GM19193 (cell line): ENCODE results near the gene CHMP6.

Experiments
- POLR2A ChIP-seq: IDR thresholded peaks from 4 replicates; pipeline ENCODE4 v1.6.1; 2011; ENCODE audit not compliant: insufficient read depth, insufficient read length; ENCODE audit errors: extremely low read depth

The CHMP6 gene

DNA sequence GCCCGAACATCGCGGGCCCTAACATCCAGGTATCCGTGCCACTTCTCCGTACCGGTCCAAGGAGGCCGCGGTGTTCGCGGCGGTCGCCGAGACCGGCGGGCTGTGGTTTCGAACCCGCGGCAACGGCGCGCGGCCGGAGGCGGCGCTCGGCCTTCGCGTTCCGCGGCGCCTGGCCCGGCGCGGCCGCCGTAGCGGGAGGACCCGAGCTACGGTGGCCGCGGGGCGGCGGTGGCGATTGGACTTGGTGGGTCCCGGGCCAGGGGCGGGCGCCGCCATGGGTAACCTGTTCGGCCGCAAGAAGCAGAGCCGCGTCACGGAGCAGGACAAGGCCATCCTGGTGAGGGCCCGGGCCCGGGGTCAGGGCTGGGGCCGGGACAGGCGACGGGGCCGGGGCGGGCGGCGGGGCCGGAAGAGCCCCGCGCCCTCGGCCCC, at the start of gene CHMP6:
CHMP6 (plus strand) TSS at position 197 of the 432 bp plus-strand sequence; CDS start at position 275, 78 bp downstream.
- peak; percentile 62 for TF ChIP-seq POLR2A

DNA sequence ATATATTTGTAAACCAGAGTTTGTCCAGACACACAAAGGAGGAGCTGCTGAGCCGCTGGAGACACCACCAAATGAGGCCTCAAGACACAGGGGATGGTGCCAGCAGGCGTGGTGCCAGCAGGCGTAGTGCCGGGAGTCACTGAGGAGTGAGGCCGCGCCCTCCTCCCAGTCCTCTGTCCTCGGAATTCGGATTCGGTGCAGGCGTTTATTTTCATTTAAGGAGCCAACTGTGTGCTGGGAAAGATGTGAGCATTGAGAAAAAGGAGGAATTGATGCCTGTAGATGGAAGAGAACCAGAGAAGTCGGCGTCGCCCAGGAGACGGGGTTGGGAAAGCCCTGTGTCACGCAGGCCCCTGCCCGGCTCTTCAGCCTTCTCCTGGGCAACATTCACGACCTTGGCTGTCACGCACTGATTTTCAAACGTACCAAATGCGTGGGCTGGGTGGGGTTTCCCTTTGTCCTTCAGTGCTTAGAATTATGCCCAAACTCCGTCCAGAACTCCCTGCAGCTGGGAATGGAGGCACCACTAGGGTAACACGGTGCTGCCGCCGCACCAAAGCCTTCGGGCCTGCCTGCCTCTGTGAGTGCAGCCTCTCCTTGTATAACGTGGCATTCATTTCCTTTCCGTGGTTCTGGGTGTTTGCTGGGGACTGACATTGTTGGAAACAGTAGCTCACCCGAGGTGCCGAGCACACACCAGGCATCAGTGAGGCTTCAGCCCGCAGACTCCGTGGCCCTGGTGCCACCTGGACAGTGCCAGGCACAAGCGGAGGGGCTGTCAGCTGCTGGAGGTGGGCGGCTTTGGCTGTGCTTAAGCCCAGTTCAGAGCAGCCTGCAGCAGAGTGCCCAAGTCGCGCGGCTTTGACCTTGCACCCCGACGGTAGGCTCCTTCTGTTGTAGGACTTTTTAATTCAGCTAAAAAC, 49.0 kb upstream of the CHMP6 start:
- TF ChIP-seq POLR2A: no peak

DNA sequence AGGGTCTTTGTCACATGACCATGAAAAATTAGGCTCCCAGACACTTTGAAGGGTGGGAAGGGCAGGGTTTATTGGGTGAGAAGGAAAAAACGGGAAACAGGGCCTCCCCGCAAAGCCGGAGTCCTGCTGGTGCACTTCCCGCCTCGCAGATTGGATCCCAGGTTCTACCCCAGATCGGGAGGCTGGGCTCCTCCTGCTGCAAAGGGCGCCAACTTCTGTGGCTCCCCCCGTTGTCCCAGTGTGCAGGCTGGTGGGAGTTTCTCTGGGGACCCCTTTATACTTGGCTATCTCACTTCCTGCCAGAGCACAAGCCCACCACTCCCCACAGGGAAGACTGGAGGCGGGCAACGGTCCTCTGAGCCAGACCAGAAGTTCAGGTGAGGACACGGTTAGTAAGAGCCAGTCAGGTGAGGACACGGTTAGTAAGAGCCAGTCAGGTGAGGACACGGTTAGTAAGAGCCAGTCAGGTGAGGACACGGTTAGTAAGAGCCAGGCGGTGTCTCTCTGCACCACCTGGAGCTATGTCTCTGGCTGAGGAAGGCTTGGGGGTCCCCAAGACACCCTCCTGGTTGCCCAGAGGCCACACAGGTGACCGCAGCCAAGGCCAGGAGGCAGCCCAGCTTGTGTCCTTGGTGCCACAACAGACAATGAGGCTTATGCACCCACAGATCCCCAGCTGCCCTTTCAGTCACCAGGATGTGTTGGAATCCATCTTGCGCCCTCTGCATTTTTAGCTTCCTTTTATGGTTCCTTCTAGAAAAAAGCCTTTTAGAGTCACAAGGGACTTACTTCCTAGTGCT, 48.1 kb upstream of the CHMP6 start:
- no peak for TF ChIP-seq POLR2A

DNA sequence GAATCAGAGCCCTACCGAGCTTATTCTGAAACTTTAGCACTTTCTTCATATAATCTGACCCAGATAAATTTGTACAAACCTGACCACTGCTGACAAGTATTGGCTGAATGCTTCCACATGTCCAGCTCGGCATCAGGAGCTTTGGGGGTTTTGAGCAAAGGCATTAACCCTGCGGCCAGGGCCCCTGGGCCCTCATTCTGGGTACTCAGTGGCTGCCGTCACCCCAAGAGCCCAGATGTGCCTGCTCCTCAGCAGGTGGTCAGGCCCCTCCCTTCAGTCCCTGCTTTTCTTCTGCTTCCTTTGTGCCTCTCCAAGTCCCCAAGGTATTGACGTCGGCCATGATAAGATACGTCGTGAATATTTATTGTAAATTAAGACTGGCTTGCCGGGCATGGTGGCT, 47.3 kb upstream of the CHMP6 start:
- TF ChIP-seq POLR2A: no peak

DNA sequence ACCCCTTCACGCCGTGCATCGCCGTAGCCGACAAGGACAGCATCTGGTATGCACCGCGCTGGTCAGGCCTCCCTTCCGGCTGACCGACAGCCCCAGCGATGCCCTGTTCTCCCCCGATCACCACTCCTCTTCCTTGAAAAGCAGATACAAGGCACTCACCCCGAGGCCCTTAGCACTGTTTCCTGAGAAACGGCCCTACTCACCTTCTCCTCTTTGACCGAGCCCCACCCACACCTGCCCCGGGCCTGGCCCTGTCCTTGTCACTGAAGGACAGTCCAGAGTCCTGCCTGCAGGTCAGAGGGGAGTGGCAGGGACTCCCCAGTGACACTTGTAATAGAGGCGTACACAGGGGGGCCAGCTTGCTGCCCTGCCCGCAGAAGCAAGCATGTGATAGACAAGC, 45.9 kb upstream of the CHMP6 start:
- TF ChIP-seq POLR2A: no peak

DNA sequence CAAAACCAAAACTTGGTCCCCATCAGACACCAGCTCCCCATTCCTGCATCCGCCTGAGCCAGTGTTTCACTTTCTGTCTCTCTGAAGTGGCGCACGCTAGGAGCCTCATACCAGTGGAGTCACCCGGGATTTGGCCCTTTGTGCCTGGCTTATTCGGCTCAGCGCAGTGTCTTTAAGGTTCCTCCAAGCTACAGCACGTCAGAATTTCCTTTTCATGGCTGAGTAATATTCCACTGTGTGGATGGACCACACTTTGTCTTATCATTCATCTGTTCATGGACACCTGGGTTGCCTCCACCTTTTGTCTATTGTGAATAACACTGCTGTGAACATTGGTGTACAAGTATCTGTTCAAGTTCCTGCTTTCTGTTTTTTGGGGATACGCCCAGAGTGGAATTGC, 45.2 kb upstream of the CHMP6 start:
- TF ChIP-seq POLR2A: no peak

DNA sequence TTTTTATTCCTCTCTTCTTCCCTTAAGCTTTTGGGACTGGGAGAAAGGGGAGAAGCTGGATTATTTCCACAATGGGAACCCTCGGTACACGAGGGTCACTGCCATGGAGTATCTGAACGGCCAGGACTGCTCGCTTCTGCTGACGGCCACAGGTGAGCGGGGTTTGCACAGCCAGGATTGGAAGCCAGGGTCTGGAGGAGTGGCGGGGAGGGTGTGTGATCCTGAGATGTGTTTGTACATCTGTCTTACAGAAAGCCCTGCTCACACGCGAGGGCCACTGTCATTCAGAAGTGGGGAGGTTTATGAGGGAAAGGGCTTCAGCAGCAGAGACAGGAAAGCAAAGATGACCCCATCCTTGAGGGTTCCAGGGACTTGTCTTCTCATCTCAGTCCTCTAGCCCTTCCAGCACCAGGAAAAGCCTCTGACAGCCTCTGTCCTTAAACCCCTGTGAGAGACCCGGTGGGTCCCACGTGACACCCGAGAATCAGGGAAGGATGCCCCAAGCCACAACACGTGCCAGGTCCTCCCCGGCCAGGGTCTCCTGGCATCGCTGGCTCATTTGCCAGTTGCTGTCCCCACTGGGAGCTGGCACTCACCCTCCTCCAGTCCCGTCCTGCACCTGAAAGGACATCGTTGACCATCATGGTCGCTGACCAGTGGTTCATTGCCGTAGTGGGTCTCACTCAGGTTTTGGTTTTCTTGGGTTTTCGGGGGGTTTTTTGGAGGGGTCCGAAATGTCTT, 44.3 kb upstream of the CHMP6 start:
- TF ChIP-seq POLR2A: no peak

DNA sequence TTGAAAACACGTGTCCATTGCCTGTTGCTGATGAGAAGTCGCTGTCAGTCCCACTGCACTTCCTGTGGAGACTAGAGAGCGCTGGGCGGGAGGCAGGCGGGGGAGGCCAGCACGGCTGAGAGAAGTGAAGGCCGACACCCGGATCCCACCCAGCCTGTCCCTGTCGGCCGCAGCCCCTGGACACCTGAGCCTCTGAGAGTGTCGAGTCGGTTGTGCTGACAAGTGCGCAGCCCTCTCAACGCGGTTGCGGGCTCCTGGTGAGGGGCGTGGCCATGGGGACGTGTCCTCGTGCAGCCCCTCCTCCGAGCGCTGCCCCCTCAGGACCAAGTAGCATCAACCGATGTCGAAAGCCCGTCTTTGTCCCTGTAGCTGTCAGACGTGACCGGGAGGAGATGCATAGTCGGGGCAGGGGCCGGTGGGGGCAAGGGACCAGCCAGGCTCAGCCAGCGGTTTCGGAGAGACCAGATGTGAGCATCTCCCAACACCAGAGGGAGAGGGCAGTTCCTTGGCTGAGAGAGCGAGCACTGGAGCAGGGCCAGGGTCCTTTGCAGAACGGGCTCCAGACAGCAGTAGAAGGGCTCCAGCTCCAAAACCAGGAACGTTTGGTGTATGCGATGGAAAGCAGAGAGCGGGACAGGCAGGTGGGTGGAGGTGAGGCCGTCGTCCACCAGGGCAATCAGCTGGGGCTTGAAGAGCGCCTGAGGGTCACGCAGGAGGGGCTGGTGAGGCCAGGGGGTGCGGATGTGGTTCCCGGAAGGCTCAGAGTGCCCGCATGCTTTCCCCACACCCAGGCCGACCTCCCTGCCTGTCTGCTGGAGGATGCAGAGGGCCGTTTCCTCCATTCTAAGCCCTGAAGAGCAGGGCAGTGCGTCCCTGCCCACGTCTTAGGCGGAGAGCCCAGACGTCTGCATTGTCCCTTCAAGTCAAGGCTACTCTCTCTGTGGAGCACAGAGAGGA, 43.3 kb upstream of the CHMP6 start:
- TF ChIP-seq POLR2A: no peak

DNA sequence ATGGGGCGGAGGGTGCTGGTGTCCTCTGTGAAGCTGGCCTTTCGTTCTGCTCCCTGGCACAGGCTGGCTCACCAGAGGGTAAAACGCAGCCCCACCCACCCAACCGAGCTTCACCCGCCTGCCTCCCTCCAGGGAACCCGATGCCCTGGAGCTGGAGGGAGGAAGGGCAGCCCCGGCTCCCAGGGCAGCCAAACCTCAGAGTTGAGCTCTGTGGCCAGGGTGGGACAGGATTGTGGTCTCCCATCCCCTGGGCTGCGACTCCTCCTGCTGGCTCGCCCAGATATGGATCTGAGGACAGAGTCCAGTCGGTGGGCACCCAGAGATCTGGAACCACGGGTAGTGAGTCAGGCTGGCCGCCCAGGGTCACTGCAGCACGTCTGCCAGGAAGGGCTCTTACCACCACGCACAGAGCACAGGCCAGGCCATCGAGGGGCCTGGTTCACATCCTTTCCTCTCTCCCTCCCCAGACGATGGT, 42.6 kb upstream of the CHMP6 start:
- TF ChIP-seq POLR2A: no peak

DNA sequence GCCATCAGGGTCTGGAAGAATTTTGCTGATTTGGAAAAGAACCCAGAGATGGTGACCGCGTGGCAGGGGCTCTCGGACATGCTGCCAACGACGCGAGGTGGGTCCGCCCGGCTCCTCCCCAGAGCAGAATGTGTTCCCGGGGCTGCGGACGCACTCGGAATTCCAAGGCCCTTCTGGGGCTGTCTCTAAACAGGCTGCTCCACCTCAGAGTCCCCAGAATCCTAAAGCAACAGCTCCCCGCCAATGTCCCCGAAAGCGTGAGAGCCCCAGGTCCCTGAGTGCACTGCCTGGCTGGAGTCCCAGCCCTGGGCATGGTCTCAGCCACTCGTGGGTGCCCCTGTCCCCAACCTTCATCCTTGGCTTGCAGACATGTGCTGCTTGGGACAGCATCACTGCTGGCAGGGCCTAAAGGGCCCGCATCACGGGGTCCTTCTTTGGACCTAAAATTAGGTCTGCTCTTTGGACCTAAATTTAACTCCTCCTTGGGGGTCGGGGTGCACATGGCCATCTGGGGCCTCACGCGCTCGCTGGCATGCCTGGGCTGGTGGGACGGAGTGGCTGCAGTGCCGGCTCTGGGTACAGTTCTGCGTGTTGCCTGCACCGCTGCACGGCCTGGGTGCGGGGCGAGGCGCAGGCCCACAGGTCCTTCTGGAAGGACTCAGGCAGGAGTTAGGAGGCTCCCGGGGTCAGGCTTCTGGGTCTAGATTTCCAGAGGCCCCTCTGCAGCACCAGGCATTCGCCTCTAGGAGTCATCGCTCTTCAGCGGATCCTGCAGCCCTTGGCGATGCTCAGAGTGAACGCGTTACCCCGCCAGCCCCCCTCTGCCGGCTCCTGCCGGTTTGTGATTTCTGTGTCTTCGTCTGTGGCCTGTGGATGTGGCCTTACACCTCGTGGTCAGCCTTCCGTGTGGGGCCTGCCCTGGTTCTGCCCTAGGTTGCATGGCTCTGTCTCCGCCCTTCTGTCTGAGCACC, 41.9 kb upstream of the CHMP6 start:
- TF ChIP-seq POLR2A: no peak

DNA sequence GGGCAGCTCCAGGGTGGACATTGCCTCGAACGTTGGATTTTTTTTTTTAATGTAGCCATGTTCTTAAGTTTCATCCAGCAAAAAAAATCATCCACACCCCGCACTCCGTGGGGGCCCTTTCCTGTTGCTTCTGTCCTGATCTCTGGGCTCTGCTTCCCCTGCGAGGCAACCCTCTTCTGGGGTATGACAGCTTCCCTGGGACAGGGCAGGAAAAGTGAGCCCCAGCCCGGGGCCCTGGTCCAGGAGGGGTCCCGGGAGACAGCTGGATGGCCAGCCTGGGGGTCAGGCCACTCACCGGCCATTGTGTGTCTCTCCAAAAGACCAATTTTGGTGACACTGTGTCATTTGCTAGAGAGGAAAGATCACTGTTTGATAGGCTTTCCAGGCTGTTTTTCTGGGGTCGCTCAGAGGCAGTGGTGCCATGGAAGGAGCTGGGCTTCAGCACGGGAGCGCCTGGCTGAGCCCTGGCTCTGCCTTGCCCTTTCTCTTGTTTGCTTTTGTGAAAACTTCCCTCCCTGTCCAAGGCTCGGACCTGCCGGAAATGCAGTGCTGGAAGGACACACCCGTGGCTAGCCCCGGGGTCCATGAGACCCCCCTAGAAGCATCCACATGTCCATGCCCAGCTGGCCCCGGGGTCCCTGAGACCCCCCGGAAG, 41.0 kb upstream of the CHMP6 start:
- TF ChIP-seq POLR2A: no peak
